ENCODE results near the gene STAB2.

DNA sequence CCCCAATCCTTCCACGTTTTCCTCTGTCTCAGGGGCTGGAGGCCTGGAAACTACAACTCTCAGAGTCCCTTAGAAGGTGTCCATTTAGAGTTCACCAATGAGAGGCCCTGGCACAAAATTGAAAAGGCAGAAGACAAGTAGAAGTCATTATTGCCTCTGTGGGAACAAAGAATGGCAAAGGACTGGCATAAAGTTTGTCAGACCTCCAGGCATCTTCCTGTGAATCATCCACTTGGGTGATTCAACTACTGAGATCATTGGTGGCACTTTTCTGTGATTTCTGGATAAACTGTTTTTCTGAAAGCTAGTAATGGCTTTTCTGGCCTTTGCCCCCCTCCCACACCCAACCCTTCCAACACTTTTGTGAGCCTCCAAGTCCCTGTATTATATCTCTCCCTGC lies 48.7 kb upstream of the STAB2 start:
- TF ChIP-seq CEBPB (IDR thresholded peaks at IDR 0.05; ENCODE audit: low read depth, low read length) (no peak), RAD21 (IDR thresholded peaks at IDR 0.05; ENCODE audit: low read length) (no peak), MXI1 (IDR thresholded peaks at IDR 0.05; ENCODE audit: borderline replicate concordance, low read depth, low read length) (no peak)
- TF ChIP-seq, protein P1, sequence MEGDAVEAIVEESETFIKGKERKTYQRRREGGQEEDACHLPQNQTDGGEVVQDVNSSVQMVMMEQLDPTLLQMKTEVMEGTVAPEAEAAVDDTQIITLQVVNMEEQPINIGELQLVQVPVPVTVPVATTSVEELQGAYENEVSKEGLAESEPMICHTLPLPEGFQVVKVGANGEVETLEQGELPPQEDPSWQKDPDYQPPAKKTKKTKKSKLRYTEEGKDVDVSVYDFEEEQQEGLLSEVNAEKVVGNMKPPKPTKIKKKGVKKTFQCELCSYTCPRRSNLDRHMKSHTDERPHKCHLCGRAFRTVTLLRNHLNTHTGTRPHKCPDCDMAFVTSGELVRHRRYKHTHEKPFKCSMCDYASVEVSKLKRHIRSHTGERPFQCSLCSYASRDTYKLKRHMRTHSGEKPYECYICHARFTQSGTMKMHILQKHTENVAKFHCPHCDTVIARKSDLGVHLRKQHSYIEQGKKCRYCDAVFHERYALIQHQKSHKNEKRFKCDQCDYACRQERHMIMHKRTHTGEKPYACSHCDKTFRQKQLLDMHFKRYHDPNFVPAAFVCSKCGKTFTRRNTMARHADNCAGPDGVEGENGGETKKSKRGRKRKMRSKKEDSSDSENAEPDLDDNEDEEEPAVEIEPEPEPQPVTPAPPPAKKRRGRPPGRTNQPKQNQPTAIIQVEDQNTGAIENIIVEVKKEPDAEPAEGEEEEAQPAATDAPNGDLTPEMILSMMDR (conservative IDR thresholded peaks at IDR 0.05; ENCODE audit: low read depth, low read length) = no peak
